Measurements from ENCODE around the gene CNKSR3.

Gene CNKSR3

GRCh38 chr6:154429711-154430110 lies 80.8 kb downstream of the CNKSR3 start:
- in situ Hi-C loops (cut with HindIII; ENCODE audit: low sequenced_read_pairs), result no loop called here

DNA sequence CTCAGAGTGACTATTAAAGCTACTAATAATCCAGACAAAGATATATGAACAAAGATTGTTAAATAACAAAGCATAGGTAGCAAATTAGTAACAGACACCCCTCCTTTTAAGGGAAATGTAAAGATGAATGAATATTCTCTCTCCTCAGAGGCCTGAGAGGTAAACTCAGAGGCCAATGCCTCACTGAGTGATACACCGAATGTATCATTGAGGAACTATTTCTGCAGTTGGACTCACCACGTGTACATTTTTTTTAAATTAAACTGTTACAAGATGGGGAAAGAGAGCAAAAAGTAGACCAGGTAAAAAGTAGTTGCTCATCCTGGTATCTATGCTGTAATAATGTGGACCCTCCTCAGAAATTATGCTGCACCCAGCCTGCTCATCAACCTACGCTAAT lies 81.6 kb downstream of the CNKSR3 start:
- in situ Hi-C loops (cut with HindIII; ENCODE audit: low sequenced_read_pairs), result no loop called here

DNA sequence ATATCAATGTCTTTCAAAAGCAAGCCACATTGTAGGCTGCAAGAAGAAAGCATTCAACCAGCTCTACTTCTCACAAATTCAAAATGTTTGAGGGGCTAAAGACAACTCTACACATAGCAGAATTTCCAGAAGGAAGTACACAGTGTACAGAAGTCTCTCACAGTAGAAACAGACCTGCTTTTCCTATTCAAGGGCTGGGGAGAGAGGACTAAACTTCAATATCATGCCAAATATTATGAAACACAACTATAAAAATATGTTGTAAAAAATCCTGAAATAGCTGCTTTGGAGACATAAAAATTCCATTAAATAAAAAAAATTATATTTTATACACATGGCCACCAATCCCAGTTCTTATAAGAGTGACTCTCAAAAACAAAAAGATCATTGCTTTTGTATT lies 83.0 kb downstream of the CNKSR3 start:
- in situ Hi-C loops (cut with HindIII; ENCODE audit: low sequenced_read_pairs), result no loop called here

- in situ Hi-C loops (cut with HindIII; ENCODE audit: low sequenced_read_pairs), result no loop called here
Measured at GRCh38 chr6:154426997-154427396, 83.5 kb downstream of the CNKSR3 start.

- in situ Hi-C loops (cut with HindIII; ENCODE audit: low sequenced_read_pairs), result no loop called here
Measured at GRCh38 chr6:154425034-154425433, 85.5 kb downstream of the CNKSR3 start.

- in situ Hi-C loops (cut with HindIII; ENCODE audit: low sequenced_read_pairs), result no loop called here
Measured at GRCh38 chr6:154414021-154414813, 96.3 kb downstream of the CNKSR3 start.

GRCh38 chr6:154412106-154412820 lies 98.2 kb downstream of the CNKSR3 start:
- in situ Hi-C loops (cut with HindIII; ENCODE audit: low sequenced_read_pairs), result no loop called here

- in situ Hi-C loops (cut with HindIII; ENCODE audit: low sequenced_read_pairs), result no loop called here
Measured at GRCh38 chr6:154411076-154411475, 99.4 kb downstream of the CNKSR3 start.

DNA sequence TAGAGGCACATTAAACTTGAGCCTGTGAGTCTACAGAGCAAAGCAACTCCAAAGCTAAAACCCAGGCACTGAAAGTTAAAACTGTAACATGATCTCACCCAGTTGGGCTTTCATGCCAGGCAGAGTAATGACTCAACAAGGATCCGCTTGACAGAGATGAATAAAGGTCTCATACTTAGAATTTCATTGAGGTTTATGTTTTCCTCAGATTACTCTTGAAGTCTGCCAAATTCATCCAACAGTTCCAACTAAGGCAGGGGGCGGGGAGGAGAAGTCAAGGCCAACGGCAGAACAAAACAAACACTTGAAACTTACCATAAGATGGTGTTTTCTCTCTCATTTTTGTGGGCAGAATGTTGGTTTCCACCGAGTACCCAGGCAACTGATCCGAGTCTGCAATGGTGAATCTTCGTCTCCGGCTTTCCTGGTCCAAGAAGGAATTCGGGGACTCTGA lies 99.8 kb downstream of the CNKSR3 start:
- in situ Hi-C loops (cut with HindIII; ENCODE audit: low sequenced_read_pairs), result no loop called here

DNA sequence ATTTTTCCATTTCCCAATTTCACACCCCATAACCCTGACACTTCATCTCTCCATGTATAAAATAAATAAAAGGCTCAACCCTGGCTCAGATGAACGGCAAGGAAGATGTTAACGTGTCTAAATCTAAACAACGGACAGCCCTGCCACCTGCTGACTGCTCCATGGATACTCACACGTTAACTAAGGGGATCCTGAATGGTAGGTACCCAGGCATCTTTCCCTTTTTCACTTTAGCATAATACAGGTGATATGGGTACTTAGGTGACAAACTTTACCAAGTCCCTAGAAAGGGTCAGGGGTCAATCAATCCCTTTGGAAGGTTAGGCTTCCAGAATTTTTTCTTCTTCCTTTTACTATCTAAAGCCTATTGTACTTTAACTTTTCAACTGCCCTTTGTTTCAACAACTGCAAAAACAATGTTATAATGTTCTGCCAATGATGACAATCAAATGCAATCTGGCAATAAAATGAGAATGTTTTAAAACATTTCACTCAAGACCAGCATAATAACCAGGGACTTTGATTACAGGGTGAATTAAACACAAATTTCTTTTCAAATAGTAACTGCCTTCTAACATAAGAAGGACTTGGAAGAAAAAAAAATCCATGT lies 101.5 kb downstream of the CNKSR3 start:
- in situ Hi-C loops (cut with HindIII; ENCODE audit: low sequenced_read_pairs), result no loop called here

DNA sequence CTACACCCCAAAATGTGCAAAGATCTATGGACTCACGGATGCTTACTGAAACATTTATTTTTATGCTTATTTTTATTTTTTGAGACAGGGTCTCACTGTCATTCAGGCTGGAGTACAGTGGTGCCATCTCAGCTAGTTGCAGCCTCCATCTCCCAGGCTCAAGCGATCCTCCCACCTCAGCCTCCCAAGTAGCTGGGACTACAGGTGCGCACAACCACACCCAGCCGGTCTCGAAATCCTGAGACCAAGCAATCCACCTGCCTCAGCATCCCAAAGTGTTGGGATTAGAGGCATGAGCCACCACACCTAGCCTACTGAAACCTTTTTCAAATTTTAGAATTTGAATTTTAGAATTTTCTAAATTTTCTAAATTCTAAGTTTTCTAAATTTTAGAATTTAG lies 103.0 kb downstream of the CNKSR3 start:
- in situ Hi-C loops (cut with HindIII; ENCODE audit: low sequenced_read_pairs), result no loop called here

DNA sequence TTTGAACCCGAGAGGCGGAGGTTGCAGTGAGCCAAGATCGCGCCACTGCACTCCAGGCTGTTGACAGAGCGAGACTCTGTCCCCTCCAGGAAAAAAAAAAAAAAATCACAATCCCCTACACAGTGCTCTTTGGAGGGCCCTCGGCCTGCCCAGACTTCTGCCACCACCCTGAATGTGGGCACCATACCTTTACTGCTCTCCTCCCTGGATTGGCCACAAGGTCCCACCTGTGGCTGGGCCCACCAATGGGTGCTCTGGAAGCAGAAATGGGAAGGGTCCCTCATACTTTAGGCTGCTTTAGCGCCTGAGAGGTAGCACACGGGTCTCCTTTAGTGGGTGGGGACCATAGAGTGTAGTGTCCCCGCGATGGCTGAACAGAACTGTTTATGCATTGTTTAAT lies 103.6 kb downstream of the CNKSR3 start:
- in situ Hi-C loops (cut with HindIII; ENCODE audit: low sequenced_read_pairs), result no loop called here

GRCh38 chr6:154406301-154406700 lies 104.2 kb downstream of the CNKSR3 start:
- in situ Hi-C loops (cut with HindIII; ENCODE audit: low sequenced_read_pairs), result no loop called here

DNA sequence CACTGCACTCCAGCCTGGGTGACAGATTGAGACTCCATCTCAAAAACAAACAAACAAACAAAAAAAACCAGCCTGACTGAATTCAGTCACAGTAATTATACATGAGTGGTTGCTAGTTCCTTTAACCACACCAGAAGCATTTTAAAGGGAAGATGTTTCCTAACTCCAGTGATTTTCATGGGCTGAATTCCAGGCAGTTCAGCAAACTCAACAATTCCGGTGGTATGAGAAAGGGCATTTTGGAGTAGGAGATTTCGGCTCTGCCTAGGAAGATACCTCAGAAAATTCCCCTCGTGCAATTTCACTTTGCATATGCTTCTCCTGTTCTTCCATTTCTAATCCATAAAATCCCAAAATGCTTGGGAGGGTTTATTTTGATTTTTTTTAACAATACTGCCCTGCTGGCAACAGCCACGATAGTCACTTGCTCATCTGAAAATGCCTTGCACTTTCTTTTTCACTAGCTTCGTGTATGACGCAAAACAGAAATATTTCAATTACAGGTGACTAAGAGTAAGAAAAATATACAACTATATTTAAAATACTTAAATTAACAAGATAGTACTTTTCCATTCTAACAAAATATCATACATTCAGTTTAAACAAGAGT lies 105.6 kb downstream of the CNKSR3 start:
- in situ Hi-C loops (cut with HindIII; ENCODE audit: low sequenced_read_pairs), result no loop called here

DNA sequence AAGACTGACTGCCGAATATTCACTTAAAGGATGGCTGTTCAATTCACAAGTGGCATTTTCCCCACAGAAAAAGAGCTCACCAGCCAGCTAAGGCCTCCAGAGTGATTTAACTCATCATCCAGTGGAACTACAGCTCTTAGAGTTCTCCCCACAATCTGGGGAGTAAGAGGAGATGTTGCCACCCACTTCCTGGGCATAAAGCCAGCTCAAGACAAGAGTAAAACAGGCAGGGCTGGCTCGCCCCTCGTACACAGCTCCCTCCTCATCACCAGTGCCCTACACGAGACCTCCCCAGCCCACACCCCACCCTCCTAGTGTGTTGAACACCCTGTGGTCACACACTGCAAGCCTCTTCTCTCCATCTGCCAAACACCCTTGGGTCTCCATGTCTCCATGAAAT lies 106.7 kb downstream of the CNKSR3 start:
- in situ Hi-C loops (cut with HindIII; ENCODE audit: low sequenced_read_pairs), result no loop called here

DNA sequence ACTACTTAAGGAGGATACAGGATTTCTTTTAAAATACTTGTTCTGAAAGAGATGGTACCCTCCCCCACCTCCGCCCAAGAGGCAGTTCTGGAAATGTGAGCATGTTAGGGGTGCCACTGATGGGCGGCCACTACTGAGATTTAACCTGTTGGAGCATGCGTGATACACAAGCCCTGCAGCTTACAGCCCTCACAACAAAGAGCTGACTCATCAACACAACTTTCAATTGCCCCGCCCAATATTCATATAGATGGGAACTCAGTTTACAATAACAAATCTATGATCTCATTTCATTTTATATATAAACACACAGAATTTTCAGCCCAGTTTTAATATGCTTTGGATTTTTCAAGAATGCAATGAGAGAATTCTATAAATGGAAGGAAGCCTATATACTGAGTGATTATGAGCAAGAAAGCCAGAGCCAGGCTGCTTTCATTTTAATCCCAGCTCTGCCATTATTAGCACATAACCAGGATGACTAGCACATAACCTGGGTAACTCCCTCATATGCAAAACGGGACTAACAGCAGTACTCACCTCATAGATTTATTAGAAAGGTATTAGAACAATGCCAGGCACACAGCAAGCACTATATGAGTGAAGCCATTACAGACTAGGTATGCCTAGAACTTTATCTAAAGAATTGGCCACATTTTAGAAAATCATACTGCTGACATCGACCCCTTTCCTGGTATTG lies 108.3 kb downstream of the CNKSR3 start:
- in situ Hi-C loops (cut with HindIII; ENCODE audit: low sequenced_read_pairs), result no loop called here

- in situ Hi-C loops (cut with HindIII; ENCODE audit: low sequenced_read_pairs), result no loop called here
Measured at GRCh38 chr6:154399097-154399496, 111.4 kb downstream of the CNKSR3 start.

- in situ Hi-C loops (cut with HindIII; ENCODE audit: low sequenced_read_pairs), result no loop called here
Measured at GRCh38 chr6:154397491-154398195, 112.8 kb downstream of the CNKSR3 start.

DNA sequence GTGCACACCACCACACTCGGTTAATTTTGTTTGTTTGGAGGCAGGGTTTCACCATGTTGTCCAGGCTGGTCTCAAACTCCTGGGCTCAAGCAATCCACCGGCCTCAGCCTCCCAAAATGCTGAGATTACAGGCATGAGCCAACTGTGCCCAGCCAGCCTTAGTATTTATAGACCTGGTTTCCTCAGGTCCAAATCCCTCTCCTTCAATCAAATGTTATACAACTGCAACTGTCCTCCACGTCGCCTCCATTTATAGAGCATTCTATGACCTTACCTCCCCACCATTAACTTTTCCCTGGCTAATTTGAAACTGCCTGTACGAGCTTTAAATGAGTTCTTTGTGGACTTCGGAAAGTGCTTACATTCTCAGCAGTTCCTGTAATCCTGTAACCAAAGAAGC lies 114.6 kb downstream of the CNKSR3 start:
- in situ Hi-C loops (cut with HindIII; ENCODE audit: low sequenced_read_pairs), result no loop called here

DNA sequence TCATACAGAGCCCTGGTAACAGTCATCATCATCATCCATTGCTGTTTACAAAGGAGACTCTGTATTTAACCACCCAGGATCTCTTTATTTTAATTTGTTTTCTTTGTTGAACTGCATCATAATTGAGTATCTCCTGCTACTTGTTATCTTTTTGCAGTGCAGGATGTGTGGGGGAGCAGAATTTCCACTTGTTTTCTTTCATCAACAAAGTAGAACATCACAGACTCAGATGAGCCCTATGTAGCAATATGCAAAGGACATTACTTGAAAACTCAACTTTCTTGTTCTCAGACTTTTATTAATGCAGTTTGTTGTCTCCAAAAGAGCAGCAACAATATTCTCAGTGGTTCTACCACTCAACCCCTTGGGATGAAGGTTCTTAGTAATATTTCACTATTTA lies 115.2 kb downstream of the CNKSR3 start:
- in situ Hi-C loops (cut with HindIII; ENCODE audit: low sequenced_read_pairs), result no loop called here
